Left ventricle myocardium superior (tissue), 1 donor: ENCODE data around the gene DNAH3. TPM values are rescaled to one million over a fixed set of nuclear protein-coding genes. Genes with fewer than 3 reads are reported as not detected.
"Not testable (repeated sequence)": the region's sequence is repeated elsewhere in the genome, so short reads cannot be mapped to it uniquely, and the experiment has no call there.

Experiments used
- ATAC-seq: fragments of 200-7000 bp; cut with Tn5 transposase; one replicate; pipeline ENCODE4 v1.9.1; 2020; ENCODE audit warnings: mild to moderate bottlenecking, moderate library complexity
- DNase-seq: peaks from one replicate; pipeline ENCODE4 v3.0.0-alpha.2; 2020
- intact Hi-C: fragments of 100-400 bp; cut with micrococcal nuclease; formaldehyde crosslinking; loops from one replicate; pipeline ENCODE4 v1.11.0; 2022
- long read RNA-seq: library from polyadenylated mRNA; unstranded; transcript quantifications from one replicate; pipeline ENCODE4 v2.0.0, GENCODE V29; 2021
- total RNA-seq: library from RNA; stranded (reverse); fragmentation: NEBNext Ultra II Directional; extraction: Animal tissue kit (Norgen Biotek cat#: 25700); gene quantifications from one replicate; pipeline ENCODE4 v1.2.1, GENCODE V29; 2021
- donor health status: DM: no; HTN: yes; CAD: no; lungs with severe emphysema.

Gene DNAH3
- 1.1 TPM for total RNA-seq
- long read RNA-seq, result 0 reads

- DNase-seq, result no peak
- ATAC-seq, result peak; percentile 84
- intact Hi-C loops, result no loop called here
Observed at GRCh38 chr16:21150375-21151001, at the start of gene DNAH3. Gene DNAH3, minus strand, starts transcription at chr16:21150846. Its CDS starts 527 bp downstream, at chr16:21150319.

GRCh38 chr16:21199607-21200218 is 49.1 kb upstream of the DNAH3 start:
- ATAC-seq, result no peak
- no peak for DNase-seq
- intact Hi-C loops, result loop anchor here (5.0 kb wide), 1 partner anchor 98 kb away; no protein-coding TSS in a partner anchor

GRCh38 chr16:21197621-21198020 is 47.0 kb upstream of the DNAH3 start:
- intact Hi-C loops, result loop anchor here (5.0 kb wide), 1 partner anchor 100 kb away; no protein-coding TSS in a partner anchor
- no peak for ATAC-seq
- no peak for DNase-seq

GRCh38 chr16:21197112-21197511 is 46.5 kb upstream of the DNAH3 start:
- intact Hi-C loops, result loop anchor here (5.0 kb wide), 1 partner anchor 100 kb away; no protein-coding TSS in a partner anchor

GRCh38 chr16:21195330-21195729 is 44.7 kb upstream of the DNAH3 start:
- ATAC-seq, DNase-seq: not testable (repeated sequence)
- intact Hi-C loops, result loop anchor here (5.0 kb wide), 1 partner anchor 102 kb away; no protein-coding TSS in a partner anchor

More at GRCh38 chr16:21197112-21197511, 46.5 kb upstream of the DNAH3 start:
- DNase-seq (no peak), ATAC-seq (no peak)

GRCh38 chr16:21194771-21195301 is 44.2 kb upstream of the DNAH3 start:
- no peak for DNase-seq
- ATAC-seq, result no peak
- intact Hi-C loops, result loop anchor here (5.0 kb wide), 1 partner anchor 102 kb away; no protein-coding TSS in a partner anchor

GRCh38 chr16:21192991-21193390 is 42.3 kb upstream of the DNAH3 start:
- ATAC-seq, result no peak
- intact Hi-C loops, result no loop called here
- no peak for DNase-seq

- DNase-seq, result no peak
- intact Hi-C loops, result no loop called here
Observed at GRCh38 chr16:21190599-21190998, 40.0 kb upstream of the DNAH3 start.

GRCh38 chr16:21190013-21190412 is 39.4 kb upstream of the DNAH3 start:
- intact Hi-C loops, result no loop called here
- ATAC-seq (no peak), DNase-seq (no peak)

More at GRCh38 chr16:21190599-21190998, 40.0 kb upstream of the DNAH3 start:
- no peak for ATAC-seq

GRCh38 chr16:21189311-21189710 is 38.7 kb upstream of the DNAH3 start:
- intact Hi-C loops, result no loop called here
- ATAC-seq (no peak), DNase-seq (no peak)

GRCh38 chr16:21186326-21186691 is 35.7 kb upstream of the DNAH3 start:
- DNase-seq (no peak), ATAC-seq (no peak)
- intact Hi-C loops, result no loop called here

GRCh38 chr16:21185659-21186325 is 35.1 kb upstream of the DNAH3 start:
- DNase-seq (no peak), ATAC-seq (no peak)
- intact Hi-C loops, result no loop called here

- ATAC-seq (no peak), DNase-seq (no peak)
- intact Hi-C loops, result no loop called here
Observed at GRCh38 chr16:21184834-21185233, 34.2 kb upstream of the DNAH3 start.

GRCh38 chr16:21183995-21184394 is 33.3 kb upstream of the DNAH3 start:
- no peak for DNase-seq
- no peak for ATAC-seq
- intact Hi-C loops, result no loop called here

- DNase-seq (no peak), ATAC-seq (peak; percentile 21)
- intact Hi-C loops, result no loop called here
Observed at GRCh38 chr16:21179983-21180365, 29.3 kb upstream of the DNAH3 start.

GRCh38 chr16:21179126-21179982 is 28.7 kb upstream of the DNAH3 start:
- ATAC-seq (peak; percentile 86), DNase-seq (peak; percentile 36)
- intact Hi-C loops, result no loop called here

GRCh38 chr16:21175397-21175796 is 24.8 kb upstream of the DNAH3 start:
- intact Hi-C loops, result no loop called here
- ATAC-seq (no peak), DNase-seq (no peak)

GRCh38 chr16:21172650-21173049 is 22.0 kb upstream of the DNAH3 start:
- intact Hi-C loops, result no loop called here
- DNase-seq (no peak), ATAC-seq (no peak)

- DNase-seq, ATAC-seq, intact Hi-C loops: not testable (repeated sequence)
Observed at GRCh38 chr16:21170116-21170515, 19.5 kb upstream of the DNAH3 start.
